Parathyroid adenoma (tissue), 2 donors: ENCODE data around the gene TNFRSF25.

Source experiments
- H2AFZ ChIP-seq: fragments of 300-600 bp; sonication (generic); one replicate; pipeline ENCODE4 v1.7.0; 2017; ENCODE audit warnings: antibody characterized with exemption, mild to moderate bottlenecking
- H3K27ac ChIP-seq: fragments of 300-600 bp; sonication (generic); one replicate; pipeline ENCODE4 v1.7.0; 2017
- H3K27me3 ChIP-seq: fragments of 300-600 bp; sonication (generic); one replicate; pipeline ENCODE4 v1.7.0; 2017; ENCODE audit warnings: low read length; ENCODE audit not compliant: control insufficient read depth, insufficient read depth
- H3K36me3 ChIP-seq: fragments of 300-600 bp; sonication (generic); one replicate; pipeline ENCODE4 v1.7.0; 2017; ENCODE audit warnings: low read length; ENCODE audit not compliant: control insufficient read depth, insufficient read depth
- H3K4me1 ChIP-seq: fragments of 300-600 bp; sonication (generic); one replicate; pipeline ENCODE4 v1.7.0; 2017; ENCODE audit warnings: control low read depth
- H3K4me2 ChIP-seq: fragments of 300-600 bp; sonication (generic); one replicate; pipeline ENCODE4 v1.7.0; 2017; ENCODE audit warnings: low read length
- H3K4me3 ChIP-seq: fragments of 300-600 bp; sonication (generic); one replicate; pipeline ENCODE4 v1.7.0; 2017; ENCODE audit warnings: low read depth, low read length
- H3K79me2 ChIP-seq: fragments of 300-600 bp; sonication (generic); one replicate; pipeline ENCODE4 v1.7.0; 2017; ENCODE audit warnings: control low read depth
- H3K9ac ChIP-seq: fragments of 300-600 bp; sonication (generic); one replicate; pipeline ENCODE4 v1.7.0; 2017; ENCODE audit warnings: mild to moderate bottlenecking
- H3K9me3 ChIP-seq: fragments of 300-600 bp; sonication (generic); one replicate; pipeline ENCODE4 v1.7.0; 2017; ENCODE audit warnings: low read length; ENCODE audit not compliant: control insufficient read depth
- TF ChIP-seq, protein P1 (sequence below): fragments of 300-600 bp; sonication (generic); IDR thresholded peaks from one replicate; pipeline ENCODE4 v1.7.0; 2017; ENCODE audit warnings: antibody characterized with exemption, mild to moderate bottlenecking
- donor health status: primary hyperparathyroidism.

The TNFRSF25 gene

GRCh38 chr1:6511561-6512244 lies 45.7 kb upstream of the TNFRSF25 start:
- Histone ChIP-seq H3K27ac (no peak overlapping the region), H3K27me3 (no peaks in the 10 kb centered on the region), H3K79me2 (no peaks in the 10 kb centered on the region)

GRCh38 chr1:6511056-6511455 lies 45.1 kb upstream of the TNFRSF25 start:
- no peak overlapping the region for H3K4me3 ChIP-seq
- no peak overlapping the region for H3K27ac ChIP-seq
- H3K9me3 ChIP-seq: no peaks in the 10 kb centered on the region
- no peak overlapping the region for H3K9ac ChIP-seq
- H3K27me3 ChIP-seq: no peaks in the 10 kb centered on the region
- H3K4me1 ChIP-seq: no peaks in the 10 kb centered on the region
- no peak overlapping the region for H2AFZ ChIP-seq
- H3K36me3 ChIP-seq: no peaks in the 10 kb centered on the region
- no peak overlapping the region for H3K4me2 ChIP-seq
- TF ChIP-seq, protein P1, sequence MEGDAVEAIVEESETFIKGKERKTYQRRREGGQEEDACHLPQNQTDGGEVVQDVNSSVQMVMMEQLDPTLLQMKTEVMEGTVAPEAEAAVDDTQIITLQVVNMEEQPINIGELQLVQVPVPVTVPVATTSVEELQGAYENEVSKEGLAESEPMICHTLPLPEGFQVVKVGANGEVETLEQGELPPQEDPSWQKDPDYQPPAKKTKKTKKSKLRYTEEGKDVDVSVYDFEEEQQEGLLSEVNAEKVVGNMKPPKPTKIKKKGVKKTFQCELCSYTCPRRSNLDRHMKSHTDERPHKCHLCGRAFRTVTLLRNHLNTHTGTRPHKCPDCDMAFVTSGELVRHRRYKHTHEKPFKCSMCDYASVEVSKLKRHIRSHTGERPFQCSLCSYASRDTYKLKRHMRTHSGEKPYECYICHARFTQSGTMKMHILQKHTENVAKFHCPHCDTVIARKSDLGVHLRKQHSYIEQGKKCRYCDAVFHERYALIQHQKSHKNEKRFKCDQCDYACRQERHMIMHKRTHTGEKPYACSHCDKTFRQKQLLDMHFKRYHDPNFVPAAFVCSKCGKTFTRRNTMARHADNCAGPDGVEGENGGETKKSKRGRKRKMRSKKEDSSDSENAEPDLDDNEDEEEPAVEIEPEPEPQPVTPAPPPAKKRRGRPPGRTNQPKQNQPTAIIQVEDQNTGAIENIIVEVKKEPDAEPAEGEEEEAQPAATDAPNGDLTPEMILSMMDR: no peak
- no peaks in the 10 kb centered on the region for H3K79me2 ChIP-seq

More at GRCh38 chr1:6511561-6512244, 45.7 kb upstream of the TNFRSF25 start:
- TF ChIP-seq, protein P1: no peak
- Histone ChIP-seq H3K4me1 (no peaks in the 10 kb centered on the region), H3K36me3 (no peaks in the 10 kb centered on the region), H3K9me3 (no peaks in the 10 kb centered on the region), H3K4me3 (no peak overlapping the region), H3K4me2 (no peak overlapping the region), H3K9ac (no peak overlapping the region), H2AFZ (no peak overlapping the region)

- H3K79me2 ChIP-seq: no peaks in the 10 kb centered on the region
- H3K4me2 ChIP-seq: no peak overlapping the region
- H3K4me1 ChIP-seq: no peaks in the 10 kb centered on the region
- H3K36me3 ChIP-seq: no peaks in the 10 kb centered on the region
- H3K27ac ChIP-seq: no peak overlapping the region
- no peak overlapping the region for H3K4me3 ChIP-seq
- TF ChIP-seq, protein P1: no peak
- H3K27me3 ChIP-seq: no peaks in the 10 kb centered on the region
- no peak overlapping the region for H3K9ac ChIP-seq
- no peak overlapping the region for H2AFZ ChIP-seq
- H3K9me3 ChIP-seq: no peaks in the 10 kb centered on the region
Measured at GRCh38 chr1:6510493-6510892, 44.5 kb upstream of the TNFRSF25 start.

DNA sequence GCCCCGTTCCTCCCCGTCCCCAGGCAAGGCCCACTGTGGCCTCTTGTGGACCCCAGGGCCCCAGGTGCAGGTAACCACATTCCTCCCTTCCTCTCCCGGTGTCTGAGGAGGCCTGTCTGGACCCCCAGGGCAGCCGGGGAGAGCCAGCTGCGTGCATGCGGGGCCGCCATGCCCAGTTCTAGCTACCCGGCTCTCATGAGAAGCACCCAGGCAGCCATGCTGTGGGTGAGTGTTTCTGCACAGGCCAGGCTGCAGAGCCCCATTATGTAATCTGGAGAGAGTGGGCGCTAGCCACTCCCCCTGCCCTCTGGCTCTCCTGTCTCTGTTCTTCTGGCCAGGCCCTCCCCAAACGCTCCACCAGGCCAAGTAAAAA lies 43.9 kb upstream of the TNFRSF25 start:
- Histone ChIP-seq H3K27ac (no peak overlapping the region), H2AFZ (no peak overlapping the region), H3K9ac (no peak overlapping the region), H3K4me3 (no peak overlapping the region), H3K9me3 (no peaks in the 10 kb centered on the region), H3K4me1 (no peaks in the 10 kb centered on the region), H3K79me2 (no peaks in the 10 kb centered on the region), H3K36me3 (no peaks in the 10 kb centered on the region), H3K4me2 (no peak overlapping the region), H3K27me3 (no peaks in the 10 kb centered on the region)
- TF ChIP-seq, protein P1: no peak
